Inflammatory macrophage treated with lipopolysaccharide for 4 hours (primary cell): ENCODE measurements around the gene EIPR1.
A peak's percentile ranks its signal among the peaks of the same experiment; 100 is the strongest.

Experiments used
- DNase-seq: peaks from one replicate; pipeline ENCODE4 v3.0.0-alpha.2; 2020

Gene EIPR1

GRCh38 chr2:3264010-3264744 is 113.4 kb downstream of the EIPR1 start:
- DNase-seq: peak; percentile 77

GRCh38 chr2:3263487-3263886 is 114.1 kb downstream of the EIPR1 start:
- DNase-seq: no peak

GRCh38 chr2:3262437-3263388 is 114.9 kb downstream of the EIPR1 start:
- no peak for DNase-seq

GRCh38 chr2:3261511-3261910 is 116.1 kb downstream of the EIPR1 start:
- no peak for DNase-seq

GRCh38 chr2:3260959-3261358 is 116.7 kb downstream of the EIPR1 start:
- no peak for DNase-seq

GRCh38 chr2:3257826-3258225 is 119.8 kb downstream of the EIPR1 start:
- no peak for DNase-seq

GRCh38 chr2:3257166-3257565 is 120.5 kb downstream of the EIPR1 start:
- DNase-seq: no peak

- no peak for DNase-seq
These were observed 121.0 kb downstream of the EIPR1 start for GRCh38 chr2:3256605-3257004.

GRCh38 chr2:3256157-3256556 is 121.5 kb downstream of the EIPR1 start:
- no peak for DNase-seq

GRCh38 chr2:3254442-3254941 is 123.1 kb downstream of the EIPR1 start:
- DNase-seq: no peak

GRCh38 chr2:3253913-3254441 is 123.6 kb downstream of the EIPR1 start:
- no peak for DNase-seq

GRCh38 chr2:3251946-3252345 is 125.7 kb downstream of the EIPR1 start:
- DNase-seq: no peak

GRCh38 chr2:3249476-3249962 is 128.1 kb downstream of the EIPR1 start:
- no peak for DNase-seq

- DNase-seq: no peak
These were observed 128.7 kb downstream of the EIPR1 start for GRCh38 chr2:3248754-3249475.

GRCh38 chr2:3246928-3247714 is 130.5 kb downstream of the EIPR1 start:
- DNase-seq: no peak

- DNase-seq: no peak
These were observed 131.2 kb downstream of the EIPR1 start for GRCh38 chr2:3246406-3246805.

- DNase-seq: no peak
These were observed 133.1 kb downstream of the EIPR1 start for GRCh38 chr2:3244486-3244885.

- no peak for DNase-seq
These were observed 133.8 kb downstream of the EIPR1 start for GRCh38 chr2:3243804-3244203.

- DNase-seq: peak; percentile 41
These were observed 134.8 kb downstream of the EIPR1 start for GRCh38 chr2:3242747-3243369.

- DNase-seq: no peak
These were observed 135.5 kb downstream of the EIPR1 start for GRCh38 chr2:3241971-3242746.
